Activated CD8-positive, alpha-beta memory T cell treated with anti-CD3 and anti-CD28 coated beads, Interleukin-2, amount 50 U/mL, for 24 hours (primary cell): ENCODE data around the gene LGALS14.
"Not testable (repeated sequence)": the region's sequence is repeated elsewhere in the genome, so short reads cannot be mapped to it uniquely, and the experiment has no call there.

Experiments
- DNase-seq: peaks from one replicate; pipeline ENCODE4 v3.0.0-alpha.2; 2020; ENCODE audit errors: extremely low read depth

The LGALS14 gene

DNA sequence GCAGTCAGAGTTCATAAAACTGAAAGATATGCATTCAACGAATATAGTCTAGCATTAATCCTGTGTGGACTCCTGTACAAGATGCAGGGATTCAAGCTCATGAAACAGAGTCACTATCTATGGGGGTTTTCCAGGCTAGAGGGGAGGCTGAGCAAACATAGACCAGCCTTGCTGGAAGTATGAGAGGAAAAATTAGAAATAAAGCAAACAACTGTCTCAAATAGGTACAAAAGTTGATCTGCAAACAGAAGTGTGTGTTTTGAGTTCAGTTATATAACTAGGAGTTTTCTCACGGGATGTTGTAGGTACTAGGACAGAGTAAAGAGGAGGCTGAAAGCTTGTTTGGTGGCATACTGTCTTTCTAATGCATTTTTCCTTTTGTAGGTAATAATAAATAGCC lies 8.5 kb upstream of the LGALS14 start:
- DNase-seq: no peak

DNA sequence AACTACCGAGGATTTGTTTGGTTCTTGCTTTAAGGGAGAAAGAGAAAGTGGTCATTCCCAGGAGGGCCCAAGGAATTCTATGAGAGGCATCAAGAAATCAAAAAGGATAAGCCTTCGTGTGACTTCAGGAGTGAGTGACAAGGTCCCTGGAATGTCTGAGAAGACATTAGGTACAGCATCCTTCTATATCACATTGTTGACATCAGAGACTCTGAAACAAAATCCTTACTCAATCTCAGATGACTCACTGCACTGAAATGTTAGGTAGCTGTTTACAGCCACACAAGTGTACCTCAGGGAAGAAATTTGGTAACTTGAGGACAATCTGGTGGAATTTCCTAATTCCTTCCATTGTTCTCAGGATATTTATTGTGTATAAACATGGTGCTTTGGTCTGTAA lies 7.9 kb upstream of the LGALS14 start:
- DNase-seq: no peak

DNA sequence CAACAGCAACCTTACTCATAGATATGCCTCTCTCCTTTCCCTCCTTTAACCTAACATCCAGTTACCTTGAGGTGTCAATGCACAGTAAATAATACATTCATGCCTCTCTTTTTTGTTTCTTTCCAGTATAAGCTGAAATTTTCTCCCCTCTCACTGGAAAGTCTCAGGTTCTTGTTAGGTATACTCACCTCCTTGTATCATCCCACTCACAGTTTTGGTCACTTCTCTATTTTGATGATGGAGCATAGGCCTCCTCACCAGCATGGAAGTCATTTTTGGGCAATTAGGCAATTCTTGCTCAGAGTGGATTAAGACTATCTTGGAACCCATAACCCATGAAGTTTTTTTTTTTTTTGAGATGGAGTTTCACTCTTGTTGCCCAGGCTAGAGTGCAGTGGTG lies 5.7 kb upstream of the LGALS14 start:
- DNase-seq: no peak

DNA sequence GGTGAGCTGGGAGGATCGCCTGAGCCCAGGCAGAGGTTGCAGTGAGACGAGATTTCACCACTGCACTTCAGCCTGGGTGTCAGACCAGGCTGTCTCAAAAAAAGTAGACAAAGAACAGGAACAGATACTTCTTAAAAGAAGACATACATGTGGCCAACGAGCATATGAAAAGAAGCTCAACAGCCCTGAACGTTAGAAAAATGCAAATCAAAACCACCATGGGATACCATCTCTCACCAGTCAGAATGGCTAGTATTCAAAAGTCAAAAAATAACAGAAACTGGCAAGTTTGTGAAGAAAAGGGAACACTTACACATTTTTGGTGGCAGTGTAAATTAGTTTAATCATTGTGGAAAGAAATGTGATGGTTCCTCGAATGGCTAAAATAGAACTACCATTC lies 3.0 kb upstream of the LGALS14 start:
- no peak for DNase-seq

DNA sequence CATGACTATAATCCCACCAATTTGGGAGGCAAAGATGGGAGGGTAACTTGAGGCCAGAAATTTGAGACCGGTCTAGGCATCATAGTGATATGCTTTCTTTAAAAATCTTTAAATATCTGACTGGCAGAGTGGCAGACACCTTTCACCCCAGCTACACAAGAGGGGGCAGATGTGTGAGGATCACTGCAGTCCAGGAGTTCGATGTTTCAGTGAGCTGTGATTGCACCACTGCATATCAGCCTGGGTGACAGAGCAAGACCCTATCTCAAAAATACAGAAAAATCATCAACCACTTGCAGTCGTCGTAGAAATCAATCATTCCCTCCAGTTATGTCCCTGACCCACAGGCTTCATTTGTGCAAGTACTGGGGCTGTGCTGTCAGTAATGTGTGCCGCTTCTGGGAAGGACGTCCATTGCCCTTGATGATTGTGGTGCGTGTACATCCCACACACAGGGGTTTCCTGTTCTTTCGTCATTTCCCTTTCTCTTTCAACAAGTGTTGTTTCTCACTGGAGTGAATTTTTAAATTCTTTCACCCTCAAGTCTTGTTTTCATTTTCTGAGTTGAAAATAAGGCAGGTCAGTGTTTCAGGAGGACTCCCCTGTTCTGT lies 1.4 kb downstream of the LGALS14 start:
- no peak for DNase-seq

DNA sequence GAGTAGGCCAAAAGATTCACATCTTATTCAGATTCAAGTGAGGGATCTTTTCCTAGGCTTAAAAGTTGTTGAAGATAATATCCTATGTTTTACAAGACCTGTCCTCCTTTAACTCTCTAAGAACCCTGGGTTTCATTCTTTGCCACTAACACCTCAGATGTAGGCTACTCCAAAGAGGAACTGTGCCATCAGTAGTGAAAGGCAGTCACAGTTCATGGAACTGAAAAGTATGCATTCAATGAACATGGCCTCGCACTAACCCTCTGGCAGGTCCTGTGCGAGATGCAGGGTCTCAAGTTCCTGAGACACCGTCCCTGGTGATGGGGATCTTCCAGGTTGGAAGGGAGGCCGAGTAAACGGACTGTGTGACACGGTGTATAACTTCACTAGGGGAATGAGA lies 4.3 kb downstream of the LGALS14 start:
- DNase-seq: no peak

DNA sequence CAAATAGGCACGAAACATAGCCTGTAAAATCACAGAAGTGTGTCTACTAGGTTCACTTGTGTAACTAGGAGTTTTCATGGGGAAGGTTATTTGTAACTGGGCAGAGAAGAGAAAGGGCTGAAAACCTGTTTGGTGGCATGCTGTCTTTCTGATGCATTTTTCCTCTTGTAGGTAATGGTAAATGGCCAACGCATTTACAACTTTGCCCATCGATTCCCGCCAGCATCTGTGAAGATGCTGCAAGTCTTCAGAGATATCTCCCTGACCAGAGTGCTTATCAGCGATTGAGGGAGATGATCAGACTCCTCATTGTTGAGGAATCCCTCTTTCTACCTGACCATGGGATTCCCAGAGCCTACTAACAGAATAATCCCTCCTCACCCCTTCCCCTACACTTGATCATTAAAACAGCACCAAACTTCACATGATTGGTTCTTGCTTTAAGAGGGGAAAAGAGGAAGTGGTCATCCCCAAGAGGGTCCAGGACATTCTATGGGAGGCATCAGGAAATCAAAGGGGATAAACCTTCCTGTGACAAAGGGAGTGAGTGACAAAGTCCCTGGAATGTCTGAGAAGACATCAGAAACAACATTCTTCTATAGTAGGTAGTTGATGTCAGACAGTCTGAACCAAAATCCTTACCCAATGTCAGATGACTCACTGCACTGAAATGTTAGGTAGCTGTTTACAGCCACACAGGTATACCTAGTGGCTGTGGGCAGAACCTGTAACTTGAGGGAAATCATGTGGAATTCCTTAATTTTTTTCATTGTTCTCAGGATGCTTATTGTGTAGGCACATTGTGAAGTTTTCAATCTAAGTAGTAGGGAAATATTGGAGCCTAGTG lies 5.0 kb downstream of the LGALS14 start:
- DNase-seq: no peak

DNA sequence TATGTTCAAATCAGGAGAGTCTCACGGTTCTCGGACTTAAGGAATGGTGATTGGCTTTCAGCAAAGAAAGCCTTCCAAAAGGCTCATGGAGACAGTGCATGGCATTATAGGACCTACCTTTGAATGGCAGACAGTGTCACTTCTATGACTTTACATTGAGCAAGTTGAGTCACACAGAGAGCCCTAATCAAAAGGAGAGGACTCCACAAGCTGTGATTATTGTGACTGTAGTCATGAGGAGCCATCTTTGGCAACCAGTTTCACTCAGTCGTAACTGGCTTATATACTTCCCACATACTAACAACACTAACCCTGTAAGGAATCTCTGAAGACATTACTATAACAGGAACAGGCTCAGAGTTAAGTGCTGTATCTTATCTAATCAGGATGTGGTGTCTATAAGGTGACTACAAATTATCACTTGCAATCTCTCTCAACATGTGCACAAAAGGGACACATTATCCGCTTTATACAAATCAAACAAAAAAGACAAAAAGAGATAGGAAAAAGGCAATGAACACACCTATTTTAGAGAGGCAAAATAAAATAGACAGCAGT lies 6.1 kb downstream of the LGALS14 start:
- no peak for DNase-seq

DNA sequence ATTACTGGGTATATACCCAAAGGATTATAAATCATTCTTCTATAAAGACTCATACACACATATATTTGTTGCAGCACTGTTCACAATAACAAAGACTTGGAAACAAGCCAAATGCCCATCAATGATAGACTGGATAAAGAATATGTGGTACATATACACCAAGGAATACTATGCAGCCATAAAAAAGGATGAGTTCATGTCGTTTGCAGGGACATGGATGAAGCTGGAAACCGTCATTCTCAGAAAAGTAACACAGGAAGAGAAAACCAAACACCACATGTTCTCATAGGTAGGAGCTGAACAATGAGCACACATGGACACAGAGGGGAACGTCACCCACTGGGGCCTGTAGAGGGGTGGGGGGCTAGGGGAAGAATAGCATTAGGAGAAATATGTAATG lies 15.9 kb downstream of the LGALS14 start:
- not testable (repeated sequence) for DNase-seq

DNA sequence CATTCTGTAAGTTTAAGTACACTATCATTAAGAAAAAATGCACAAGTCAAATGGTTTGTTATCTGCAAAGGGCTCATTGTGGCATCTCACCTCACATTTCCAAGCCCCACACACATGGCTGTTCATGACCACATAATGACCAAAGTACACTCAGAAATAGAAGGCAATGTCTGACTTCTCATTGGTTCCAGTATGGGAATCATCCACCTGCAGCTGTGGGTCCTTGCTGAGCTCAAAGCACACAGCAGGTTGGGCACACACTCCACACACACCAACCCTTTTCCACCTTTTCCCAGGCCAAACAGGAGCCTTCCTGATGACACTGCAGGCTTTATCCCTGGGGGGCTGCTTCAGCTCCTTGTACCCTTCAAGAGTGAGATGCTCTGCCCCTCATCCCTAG lies 21.7 kb downstream of the LGALS14 start:
- no peak for DNase-seq

DNA sequence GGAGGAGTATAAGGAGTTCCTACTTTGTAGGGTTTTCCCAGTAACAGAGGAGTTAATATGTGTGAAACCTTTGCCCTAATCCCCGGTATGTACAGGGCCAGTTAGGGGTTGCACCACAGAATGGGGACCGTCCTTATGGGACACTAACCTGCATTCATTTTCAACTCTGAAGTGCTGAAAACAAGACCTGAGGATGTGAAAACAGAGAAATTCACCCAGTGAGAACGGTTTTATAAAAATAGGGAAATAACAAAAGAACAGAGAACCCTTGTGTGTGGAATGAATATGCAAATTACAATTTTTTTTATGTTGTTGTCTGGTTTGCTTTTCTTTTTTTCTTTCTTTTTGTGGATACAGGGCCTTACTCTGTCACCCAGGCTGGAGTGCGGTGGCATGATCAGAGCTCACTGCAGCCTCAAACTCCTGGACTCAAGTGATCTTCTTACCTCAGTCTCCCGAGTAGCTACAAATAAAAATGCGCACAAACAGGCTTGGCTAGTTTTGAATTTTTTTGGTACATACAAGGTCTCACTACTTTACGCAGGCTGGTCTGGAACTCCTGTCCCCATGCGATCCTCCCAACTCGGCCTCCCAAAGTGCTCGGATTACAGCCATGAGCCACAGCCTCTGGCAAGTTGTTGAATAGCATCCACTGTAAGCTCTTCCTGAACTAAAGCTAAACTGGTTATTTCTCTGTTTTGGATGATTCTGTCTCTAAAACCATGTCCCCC lies 23.0 kb downstream of the LGALS14 start:
- DNase-seq: no peak

DNA sequence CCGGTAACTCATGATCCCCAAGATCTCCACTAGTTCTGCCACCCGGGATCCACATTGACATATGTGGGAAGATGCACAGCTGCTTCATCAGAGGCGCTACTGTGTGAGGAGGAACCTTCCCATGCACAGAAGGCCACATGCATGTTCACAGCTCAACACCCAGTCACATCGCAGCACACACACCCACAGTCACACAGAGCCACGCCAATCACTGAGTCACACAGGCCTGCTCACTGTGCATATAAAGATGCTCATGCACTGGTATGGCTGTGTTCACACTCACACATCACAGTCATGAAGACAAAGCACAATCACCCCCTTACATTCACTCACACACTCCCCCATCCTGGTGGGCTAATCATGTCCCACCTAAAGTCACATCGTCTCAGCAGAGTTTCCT lies 23.8 kb downstream of the LGALS14 start:
- DNase-seq: no peak

DNA sequence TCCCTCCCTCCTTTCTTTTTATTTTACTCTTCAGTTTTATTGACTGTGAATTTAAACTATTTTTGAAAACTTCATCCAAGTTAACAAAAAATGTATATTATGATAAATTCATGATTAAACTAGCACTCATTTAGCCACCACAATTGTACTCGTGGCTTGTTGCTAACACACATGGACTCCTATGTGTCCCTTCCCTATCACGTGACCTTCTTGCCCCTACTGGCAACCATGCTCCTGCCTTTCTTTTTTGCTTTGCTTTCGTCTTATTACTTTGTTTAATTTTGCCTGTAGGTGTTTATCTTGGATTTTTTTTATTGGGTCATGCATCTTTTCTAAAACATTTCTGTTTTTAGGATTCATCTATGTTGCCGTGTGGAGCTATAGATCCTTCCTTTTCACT lies 25.3 kb downstream of the LGALS14 start:
- DNase-seq: no peak

DNA sequence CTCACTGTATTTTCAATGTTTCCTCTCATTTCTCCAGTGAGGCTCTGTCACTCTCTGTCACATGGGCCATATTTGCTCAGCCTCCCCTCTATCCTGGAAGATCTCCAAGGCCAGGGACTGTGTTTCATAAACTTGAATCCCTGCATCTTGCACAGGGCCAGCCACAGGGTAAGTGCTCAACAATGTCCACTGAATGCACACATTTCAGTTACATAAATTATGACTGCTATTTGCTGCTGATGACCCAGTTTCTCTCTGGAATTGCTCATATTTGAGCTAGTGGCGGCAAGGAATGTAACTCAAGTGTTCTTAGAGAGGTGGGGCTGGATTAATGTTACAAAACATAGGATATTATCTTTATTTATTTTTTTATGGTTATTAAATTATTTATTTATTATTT lies 27.4 kb downstream of the LGALS14 start:
- no peak for DNase-seq

DNA sequence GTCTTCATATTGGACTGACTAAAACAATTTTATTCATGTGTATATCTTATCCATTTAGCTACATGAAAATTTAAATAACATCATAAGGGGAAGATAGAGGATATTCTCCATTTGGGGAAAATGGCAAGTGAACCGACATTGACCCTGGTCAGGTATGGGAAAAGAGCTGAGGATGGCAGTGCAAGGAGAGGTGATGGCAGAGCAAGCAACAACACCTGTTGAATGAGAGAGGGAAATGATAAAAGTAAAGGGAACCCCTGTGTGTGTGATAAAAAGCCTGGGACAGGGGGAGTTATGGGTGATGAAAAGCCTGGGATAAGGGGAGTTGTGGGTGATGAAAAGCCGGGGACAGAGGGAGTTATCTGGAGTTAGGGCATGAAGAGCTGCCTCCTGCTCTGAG lies 29.6 kb downstream of the LGALS14 start:
- DNase-seq: no peak

DNA sequence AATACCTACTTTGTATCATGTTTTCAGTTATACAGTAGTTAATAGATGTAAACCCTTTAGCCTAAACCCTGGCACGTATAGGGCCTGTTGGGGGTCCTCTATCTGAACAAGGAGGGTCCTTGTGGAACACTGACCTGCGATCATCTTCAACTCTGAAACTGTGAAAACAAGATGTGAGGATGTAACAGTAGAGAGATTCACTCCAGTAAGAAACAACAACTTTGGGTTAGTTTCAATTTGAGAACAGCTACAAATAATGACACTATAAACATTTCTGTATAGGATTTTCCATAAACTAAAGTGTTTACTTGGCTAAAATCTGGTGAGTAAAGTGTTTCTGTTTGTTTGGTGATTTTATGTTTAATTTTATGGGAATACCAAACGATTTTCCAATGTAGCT lies 31.4 kb downstream of the LGALS14 start:
- DNase-seq: no peak

DNA sequence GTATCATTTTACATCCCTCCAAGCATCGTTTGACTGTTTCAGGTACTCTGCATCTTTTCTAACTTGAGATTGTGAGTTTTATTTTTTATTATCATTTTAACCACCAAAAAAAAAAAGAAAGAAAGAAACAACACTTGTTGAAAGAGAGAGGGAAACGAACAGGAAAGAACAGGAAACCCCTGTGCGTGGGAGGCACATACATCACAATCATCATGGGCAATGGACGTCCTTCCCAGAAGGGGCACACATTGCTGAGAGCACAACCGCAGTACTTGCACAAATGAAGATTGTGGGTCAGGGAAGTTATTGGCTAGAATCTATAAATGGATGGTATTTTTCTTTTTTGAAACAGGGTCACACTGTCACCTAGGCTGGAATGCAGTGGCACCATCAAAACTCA lies 31.8 kb downstream of the LGALS14 start:
- no peak for DNase-seq

DNA sequence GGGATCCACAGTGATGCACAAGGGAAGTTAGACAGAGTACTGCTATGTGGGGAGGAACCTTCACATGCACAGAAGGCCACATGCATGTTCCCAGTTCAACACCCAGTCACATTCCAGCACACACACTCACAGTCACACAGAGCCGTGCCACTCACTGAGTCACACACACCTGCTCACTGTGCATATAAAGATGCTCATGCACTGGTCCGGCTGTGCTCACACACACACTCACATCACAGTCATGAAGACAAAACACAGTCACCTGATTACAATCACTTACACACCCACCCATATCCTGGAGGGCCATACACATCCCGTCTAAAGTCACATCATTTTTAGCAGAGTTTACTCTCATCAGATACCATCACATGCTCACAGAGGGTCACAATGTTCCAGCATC lies 33.1 kb downstream of the LGALS14 start:
- DNase-seq: no peak

DNA sequence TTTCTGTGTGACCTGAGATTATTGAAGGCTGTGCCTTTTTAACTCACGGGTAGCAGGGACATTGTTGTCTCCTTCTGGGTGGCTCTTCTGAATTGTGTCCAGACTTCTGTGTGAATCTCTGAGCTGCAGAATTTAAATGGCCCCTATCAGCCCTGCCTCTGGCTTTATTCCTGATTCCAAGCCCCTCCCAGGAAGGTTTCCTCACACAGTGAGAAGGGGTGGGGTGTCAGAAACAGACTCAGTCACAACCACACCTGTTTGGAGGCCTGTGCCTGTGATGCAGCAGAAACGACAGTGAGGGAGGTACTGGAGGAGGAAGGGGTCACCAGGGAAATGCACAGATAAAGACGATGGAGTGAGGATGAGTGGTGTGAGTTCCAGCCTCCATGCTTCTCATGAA lies 33.6 kb downstream of the LGALS14 start, which contains the start of gene CLC:
TSS of gene CLC (minus strand) at position 139 of the 400 bp plus-strand sequence. CDS start at position 62, 77 bp downstream.
- no peak for DNase-seq

DNA sequence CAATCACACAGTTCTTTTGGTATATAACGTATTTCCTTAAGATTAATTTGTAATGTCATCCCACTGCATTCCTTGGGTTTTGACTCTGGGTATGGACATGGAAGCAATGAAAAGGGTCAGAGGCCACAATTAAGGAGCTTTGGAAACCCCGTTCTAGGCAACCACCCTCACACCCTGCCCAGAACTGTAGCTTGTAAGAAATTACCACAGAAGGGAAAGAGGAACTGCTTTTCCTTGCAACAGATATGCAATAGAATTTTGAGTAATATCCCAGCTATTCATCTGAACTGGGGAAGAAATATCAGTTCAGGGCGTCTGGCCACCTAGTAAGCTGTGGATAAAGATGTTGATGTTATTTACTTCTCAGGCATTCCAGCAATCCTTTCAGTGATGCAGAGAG lies 34.5 kb downstream of the LGALS14 start:
- DNase-seq: no peak

DNA sequence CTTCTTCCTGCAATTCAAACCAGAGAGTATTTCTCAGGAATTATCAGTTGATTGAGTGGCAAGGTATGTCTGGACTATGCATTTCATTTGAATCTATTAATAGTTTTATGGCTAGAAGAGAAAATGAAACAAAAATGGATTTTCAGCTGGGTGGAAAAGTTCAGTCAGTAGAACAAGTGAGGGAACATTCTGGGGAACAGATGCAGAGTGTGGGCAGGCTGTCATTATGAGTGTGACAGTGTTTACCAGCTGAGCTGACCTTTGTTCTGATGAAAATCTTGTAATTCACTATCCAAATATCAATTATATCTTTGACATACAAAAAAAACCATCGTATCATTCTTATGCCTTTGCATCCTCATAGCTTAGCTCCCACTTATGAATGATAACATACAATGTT lies 36.1 kb downstream of the LGALS14 start:
- DNase-seq: no peak

DNA sequence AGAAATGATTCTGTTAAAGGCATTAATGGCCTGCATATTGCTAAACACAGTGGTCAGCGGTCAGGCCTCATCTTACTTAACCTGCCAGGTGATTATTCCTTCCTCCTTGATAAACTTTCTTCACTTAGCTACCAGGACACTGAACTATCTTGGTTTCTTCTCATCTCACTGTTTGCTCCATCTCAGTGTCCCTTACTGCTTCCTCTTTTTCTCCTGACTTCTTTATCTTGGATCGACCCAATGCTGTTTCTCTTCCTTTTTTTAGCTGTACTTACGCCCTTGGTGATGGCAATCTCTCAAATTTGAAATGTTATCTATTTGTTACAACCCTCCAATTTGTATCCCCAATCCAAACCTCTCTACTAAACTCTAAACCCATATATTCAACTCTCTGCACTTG lies 41.4 kb downstream of the LGALS14 start:
- DNase-seq: no peak
